T-helper 1 cell (primary cell): Measurements from ENCODE around the gene MSGN1.

Source experiments
- DNase-seq, 5 donors: peaks; one replicate each; pipeline ENCODE4 v3.0.0-alpha.2; 2012 to 2020
- total RNA-seq, 4 donors: gene quantifications; one replicate each; lab custom pipeline; 2026; lab: John Stamatoyannopoulos, UW

The MSGN1 gene, protein sequence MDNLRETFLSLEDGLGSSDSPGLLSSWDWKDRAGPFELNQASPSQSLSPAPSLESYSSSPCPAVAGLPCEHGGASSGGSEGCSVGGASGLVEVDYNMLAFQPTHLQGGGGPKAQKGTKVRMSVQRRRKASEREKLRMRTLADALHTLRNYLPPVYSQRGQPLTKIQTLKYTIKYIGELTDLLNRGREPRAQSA
- 0 reads per million in 4 donors for total RNA-seq

DNA sequence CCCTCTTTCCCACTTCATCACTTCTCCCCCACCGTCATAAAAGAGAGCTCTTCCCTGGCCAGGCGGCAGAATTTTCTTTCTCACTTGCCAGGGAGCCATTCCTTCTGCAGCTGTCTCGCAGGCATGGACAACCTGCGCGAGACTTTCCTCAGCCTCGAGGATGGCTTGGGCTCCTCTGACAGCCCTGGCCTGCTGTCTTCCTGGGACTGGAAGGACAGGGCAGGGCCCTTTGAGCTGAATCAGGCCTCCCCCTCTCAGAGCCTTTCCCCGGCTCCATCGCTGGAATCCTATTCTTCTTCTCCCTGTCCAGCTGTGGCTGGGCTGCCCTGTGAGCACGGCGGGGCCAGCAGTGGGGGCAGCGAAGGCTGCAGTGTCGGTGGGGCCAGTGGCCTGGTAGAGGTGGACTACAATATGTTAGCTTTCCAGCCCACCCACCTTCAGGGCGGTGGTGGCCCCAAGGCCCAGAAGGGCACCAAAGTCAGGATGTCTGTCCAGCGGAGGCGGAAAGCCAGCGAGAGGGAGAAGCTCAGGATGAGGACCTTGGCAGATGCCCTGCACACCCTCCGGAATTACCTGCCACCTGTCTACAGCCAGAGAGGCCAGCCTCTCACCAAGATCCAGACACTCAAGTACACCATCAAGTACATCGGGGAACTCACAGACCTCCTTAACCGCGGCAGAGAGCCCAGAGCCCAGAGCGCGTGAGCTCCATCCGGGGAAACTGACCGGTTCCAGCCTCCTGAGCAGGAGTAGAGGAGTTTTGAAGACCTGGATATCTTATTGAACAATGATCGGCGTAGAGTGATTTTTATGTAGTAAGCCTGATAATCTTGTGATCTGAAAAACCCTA lies at the start of gene MSGN1:
Gene MSGN1, plus strand, starts transcription at position 65 of the 850 bp plus-strand sequence. Its CDS starts 59 bp downstream, at position 124.
- DNase-seq = no peak

DNA sequence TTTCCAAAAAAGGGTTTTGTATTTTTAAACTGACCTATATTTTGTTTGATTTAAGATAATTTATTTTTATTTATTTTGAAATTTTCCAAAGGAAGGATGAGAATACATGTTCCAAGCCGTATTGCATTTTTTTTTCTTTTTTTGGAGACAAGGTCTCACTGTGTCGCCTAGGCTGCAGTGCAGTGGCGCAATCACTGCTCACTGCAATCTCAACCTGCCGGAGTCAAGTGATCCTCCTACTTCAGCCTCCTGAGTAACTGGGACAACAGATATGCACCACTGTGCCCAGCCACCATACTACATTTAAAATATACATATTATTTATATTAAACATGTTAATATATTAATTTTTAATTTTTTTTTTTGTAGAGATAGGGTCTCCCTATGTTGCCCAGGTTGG lies 47.4 kb upstream of the MSGN1 start:
- no peak for DNase-seq

DNA sequence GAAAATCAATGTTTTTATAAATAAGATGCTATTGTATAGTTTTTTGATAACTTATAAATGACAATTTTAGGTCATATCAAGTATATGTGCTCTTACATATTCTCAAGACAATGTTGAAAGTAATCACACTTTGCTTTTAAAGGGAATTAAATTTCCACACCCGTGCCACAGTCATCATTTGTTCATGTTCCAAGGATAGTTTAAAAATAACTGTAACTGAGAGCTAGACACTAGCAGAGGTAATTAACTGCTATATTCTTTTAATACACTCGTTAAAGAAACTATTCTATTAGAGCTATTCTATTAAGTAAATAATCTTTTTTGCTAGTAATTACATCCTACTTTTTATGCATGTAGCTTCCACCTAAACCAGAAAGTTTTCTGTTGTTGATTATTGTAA lies 44.3 kb upstream of the MSGN1 start:
- no peak for DNase-seq

DNA sequence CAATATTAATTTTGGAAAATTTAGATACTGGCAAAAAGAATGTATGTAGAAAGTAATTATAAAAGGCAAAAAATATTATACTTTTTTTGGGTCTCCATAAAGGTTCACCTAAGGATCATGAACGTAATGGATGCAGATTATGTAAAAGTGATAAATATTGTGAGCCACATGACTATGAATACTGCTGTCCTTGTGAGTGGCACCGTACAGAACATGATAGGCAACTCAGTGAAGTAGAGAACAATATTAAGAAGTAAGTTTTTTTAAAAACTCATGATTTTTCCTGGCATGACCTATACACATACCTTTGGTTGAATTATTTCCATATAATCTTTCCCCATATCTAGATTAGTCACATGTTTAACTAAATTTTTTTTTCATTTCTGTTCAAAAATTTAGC lies 43.7 kb upstream of the MSGN1 start:
- no peak for DNase-seq

DNA sequence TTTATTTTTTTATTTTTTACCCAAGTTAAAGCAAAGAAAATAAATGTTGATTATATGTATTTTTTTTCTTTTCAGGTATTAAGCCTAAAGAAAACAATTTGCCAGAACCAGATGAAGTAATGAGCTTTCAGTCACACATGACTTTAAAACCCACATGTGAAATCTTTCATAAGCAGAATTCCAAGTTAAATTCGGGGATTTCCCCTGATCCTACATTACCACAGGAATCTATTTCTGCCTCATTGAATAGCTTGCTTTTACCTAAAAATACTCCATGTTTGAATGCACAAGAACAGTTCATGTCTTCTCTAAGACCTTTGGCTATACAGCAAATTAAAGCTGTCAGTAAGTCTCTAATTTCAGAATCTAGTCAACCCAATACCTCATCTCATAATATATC lies 35.7 kb upstream of the MSGN1 start:
- DNase-seq = no peak

DNA sequence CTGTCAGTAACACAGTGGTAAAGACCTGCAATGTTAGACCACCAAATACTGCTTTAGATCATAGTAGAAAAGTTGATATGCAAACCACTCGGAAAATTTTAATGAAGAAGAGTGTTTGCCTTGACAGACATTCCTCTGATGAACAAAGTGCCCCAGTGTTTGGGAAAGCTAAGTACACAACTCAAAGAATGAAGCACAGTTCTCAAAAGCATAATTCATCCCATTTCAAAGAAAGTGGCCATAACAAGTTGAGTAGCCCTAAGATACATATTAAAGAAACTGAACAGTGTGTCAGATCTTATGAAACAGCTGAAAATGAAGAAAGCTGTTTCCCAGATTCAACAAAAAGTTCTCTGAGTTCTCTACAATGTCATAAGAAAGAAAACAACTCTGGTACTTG lies 34.8 kb upstream of the MSGN1 start:
- no peak for DNase-seq

DNA sequence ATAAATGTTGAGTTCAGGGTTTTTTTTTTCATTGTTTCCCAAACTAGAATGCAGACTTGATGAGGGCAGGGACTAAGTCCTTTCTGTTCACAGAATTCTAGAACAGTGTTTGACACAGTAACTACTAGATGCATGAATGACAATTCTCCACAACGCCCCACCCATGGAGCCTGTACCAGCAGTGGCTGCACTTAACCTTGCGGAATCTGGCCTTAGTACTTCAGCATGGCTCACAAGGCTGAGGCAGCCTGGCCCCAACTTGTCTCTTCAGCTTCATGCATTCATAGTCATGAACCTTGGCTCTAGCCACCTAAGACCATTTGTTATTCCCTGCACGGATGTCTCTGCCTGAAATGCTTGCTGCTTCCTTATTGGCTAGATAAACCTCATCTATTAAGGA lies 29.5 kb upstream of the MSGN1 start:
- DNase-seq = no peak

DNA sequence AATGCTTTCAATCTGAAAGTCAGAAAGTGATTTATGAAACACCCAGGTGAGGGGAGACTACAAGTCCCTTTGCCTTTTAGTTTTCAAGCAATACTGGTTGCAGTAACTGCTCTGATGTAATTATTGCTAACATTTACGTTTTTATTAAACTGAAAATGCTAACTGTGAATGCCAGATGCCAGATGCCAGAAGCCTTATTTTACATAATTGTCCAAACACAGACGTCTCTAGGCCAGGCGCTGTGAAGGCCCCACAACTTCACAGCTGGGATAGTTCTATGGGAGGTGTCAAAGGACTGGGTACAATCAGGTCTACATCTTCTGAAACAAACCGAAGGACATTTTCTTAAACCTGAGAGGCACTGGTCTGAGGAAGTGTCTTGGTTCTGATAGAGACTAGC lies 27.5 kb upstream of the MSGN1 start:
- no peak for DNase-seq

DNA sequence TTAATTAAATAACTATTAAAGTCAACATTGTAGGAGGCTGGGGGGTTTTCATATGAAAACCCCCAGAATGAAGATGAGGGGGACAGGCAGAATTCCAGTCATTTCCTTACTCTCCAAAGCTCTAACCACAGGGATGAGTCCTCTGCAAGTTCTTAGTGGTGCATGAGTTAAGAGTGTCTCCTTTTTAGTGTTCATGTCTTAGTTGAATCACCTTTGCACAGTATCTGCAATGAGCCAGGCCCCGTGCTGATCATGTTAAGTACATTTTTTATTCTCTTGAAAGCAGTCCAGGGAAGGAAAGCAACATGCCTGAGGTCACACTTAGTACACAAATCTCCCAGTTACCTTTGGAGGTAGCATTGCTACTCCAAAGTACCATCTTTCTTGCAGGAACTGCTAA lies 25.7 kb upstream of the MSGN1 start:
- DNase-seq = no peak

DNA sequence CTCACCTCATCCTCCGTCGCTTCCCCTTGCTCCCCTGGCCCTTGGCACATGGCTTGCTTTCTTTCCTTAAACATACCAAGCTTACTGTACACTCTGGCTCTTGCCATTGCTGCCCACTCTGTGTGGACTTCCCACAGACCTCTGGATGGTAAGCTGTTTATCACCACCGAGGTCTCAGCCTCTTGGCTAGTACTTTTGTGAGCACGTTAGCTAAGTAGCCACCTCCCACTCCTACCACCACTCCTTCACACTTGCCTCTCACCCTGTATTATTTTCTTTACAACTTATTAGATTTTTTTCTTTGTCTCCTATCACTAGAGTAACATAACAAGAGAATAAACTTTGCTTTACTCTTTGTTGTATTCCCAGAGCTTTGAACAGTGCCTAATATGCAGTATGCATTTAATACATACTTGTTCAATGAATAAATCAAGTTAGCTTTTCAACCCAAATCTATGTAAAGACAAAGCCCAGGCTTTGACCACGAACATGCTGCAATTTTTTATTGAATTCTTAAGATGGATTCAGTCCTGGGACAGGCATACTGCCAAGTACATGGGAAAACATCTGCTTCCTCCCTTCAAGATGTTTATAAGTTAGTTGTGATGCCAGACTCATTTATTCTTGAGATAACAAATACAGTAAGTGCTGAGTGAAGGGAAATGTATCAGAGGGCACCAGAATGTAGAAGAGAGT lies 25.0 kb upstream of the MSGN1 start:
- no peak for DNase-seq

DNA sequence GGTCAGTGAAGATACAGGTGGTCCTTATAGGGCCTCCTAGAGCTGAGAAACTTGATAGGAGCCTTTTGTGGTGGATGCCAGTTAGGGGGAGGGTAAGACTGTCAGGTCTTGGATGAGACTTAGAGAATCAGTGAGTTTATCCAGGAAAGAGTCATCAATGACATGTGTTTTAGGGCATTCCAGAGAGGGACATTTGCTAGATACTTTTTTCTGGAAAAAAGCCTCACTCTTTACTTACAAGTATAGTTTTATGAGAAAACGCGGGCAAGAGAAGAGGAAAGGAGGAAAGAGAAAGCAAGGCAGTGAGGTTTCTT lies 24.5 kb upstream of the MSGN1 start:
- DNase-seq = no peak

DNA sequence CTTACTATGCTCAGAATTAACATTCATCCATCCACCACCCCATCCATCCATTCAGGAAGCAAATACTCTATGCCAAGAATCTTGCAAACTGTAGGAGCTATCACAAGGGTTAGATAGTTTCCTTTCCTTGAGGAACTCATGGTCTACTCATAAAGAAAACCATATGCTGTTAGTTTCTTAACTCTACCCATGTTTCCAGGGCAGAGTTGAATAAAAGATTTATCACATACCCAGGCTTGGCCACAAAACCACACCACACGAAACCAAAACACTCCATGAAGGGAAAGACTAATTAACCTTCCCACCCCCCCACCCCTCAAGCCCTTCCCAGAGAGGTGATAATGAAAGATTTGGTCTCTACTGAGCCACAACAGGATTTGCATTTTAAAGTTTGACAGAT lies 23.7 kb upstream of the MSGN1 start:
- DNase-seq = no peak

DNA sequence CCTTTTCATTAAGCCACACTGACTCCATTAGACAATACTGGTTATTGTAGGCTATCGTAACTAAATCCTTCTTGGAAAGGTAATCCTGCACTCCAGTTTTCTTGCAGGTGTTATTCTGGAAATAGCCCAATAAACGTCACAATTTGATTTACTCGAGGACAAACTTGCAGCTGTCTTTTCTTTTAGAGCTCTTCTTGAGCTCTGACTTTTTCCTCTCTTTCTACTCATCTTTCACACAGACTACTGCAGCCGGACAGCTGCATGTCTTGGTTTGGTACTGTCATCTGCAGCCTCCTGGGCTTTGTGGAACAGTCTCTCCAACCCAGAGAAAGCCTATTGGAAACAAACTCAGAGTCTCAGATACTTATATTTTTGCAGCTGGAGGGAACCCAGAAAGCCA lies 23.0 kb upstream of the MSGN1 start:
- DNase-seq = no peak

DNA sequence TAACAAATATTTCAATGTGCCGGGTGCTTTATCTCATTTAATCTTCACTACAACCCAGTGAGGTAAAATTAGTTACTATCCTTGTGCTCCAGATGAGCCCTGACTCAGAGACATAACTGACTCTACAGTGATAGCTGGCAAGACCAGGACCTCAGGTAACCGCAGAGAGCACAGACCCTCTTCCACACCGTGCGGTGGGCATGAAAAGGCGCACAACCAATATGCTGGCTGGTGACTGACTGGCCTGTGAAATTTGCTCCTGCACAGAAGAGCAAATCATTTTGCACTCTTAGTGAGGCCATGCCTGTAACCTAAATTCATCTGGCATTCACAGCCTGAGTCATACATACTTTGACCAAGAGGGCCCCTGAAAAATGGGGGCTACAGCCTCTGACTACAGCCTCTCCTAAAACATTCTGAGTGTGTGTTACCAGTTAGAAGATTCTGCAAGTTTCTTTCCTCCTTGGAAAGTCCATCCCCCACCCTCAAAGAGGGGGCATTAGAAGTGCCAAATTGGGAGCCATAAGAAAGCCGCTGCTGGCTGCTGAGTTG lies 22.4 kb upstream of the MSGN1 start:
- DNase-seq = no peak

DNA sequence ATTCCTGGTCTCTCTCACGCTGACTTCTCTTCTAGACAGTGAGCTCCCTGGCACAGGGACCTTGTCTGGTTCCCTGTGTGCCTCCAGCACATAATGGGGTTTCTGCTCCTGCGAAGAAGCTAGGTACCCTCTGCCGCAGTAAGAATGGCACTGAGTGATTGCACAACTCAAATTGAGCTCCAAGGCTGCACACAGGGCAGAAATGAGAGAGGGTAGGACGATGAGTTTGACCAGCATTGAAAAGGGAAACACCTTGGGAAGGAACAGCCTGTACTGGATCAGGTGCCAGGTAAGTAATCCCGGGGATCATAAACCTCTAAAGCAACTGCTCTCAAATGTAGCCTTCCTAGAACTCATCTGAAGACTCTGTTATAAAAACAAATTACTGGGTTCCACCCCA lies 21.0 kb upstream of the MSGN1 start:
- DNase-seq = no peak

DNA sequence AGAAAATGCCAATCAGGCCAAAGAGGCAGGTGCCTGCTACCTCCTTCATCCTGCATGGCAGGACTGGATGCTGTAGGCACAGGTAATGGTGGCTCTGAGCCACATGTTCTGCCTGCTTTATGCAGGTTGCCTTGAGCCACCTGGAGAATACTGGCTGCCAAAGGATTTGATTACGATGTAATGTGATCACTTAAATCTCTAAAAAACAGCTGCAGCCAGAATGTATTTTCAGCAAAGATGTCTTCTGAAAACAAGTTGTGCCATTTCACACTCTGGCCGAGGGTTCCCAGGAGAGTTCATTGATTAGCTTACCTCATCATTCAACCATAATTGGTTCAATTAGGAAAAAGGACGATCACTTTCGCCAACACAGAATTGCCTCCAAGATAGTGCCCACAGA lies 17.9 kb upstream of the MSGN1 start:
- no peak for DNase-seq

DNA sequence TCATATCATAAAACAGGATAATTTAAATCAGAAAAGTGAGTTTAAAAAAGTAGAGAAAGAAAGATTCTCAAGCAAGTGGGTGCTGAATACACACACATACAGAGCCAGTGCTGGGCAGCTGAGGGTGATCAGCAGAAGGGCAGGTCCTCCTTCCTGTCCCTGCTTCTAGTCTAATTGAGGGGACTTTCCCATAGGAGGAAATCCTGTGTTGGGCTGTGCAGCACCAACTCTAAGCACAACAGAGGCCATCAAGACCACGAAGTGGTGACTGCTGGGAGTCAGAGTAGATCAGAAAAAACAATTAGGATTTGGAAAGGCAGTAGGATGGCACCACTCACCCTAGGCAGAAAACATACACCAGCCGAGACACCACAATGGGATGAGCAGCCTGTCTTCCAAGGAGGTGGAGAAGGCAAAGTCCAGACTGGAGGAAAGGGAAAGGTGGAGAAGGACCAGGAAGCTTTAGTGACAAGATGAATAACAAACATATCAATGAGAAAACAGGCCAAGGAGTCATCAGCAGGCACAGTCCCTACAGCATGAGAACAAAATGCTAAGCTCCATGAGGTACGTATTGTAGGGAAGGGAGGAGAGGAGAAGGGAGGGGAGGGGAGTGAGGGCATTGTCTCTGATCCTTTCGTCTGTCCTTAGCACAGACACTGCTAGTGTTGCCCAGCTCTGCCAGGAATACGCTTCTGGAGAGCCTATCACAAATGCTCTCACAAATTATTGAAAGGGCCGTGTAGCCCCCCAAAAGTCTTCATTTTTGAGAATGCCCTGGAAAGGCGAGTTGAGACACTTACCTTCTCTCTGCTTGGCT lies 16.7 kb upstream of the MSGN1 start:
- DNase-seq = no peak

DNA sequence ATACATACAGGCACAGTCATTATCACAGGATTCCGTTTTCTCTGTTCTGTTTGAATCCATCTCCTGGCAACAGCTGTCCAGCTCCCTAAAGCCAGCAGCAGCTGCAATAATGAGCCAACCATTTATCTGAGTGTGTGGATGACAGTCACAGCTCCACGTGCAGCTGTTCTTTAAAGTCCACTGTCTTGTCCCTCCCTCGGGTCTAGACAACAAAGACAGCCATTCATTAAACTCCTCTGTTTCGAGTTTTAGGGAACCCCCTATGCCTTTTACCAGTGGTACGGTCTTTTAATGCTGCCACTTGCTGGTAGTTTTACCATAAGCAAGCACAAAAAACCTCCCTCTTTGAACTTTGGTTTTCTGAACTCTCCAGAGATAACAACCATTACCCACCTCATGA lies 16.0 kb upstream of the MSGN1 start:
- DNase-seq = no peak

DNA sequence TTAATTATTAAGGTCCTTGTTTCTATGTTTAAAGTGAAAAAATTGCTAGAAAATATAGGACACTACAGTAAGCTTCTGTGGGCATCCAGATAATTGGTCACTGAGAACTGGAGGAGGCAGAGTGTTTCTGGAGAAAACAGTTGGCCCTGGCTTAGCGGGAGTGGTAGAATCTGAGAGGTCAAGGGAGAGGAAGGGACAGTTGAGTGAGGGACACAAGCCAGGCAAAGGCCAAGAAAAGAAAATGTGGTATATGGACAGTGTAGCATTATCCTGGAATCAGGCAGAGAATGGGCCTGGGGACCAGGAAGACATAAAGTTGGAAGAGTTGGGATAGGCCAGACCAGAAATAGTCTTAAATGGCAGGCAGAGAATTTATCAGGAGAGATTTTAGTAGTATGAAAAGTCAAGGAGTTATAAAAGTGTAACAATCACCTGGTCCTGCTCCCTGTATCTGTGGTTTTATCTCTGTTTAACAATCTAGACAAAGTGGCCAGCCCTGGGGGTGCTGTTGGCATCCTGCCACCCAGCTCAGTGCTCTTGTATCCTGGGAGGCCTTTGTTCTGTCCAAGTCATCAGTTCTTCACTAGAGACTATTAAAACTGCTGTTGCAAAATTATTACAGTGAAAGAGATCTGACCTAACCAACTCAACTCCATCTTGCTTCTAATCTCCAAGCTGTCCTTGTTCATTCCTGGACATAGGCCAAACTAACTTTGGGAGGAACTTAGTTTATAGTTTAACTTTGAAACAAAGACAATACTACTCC lies 15.4 kb upstream of the MSGN1 start:
- DNase-seq = no peak

DNA sequence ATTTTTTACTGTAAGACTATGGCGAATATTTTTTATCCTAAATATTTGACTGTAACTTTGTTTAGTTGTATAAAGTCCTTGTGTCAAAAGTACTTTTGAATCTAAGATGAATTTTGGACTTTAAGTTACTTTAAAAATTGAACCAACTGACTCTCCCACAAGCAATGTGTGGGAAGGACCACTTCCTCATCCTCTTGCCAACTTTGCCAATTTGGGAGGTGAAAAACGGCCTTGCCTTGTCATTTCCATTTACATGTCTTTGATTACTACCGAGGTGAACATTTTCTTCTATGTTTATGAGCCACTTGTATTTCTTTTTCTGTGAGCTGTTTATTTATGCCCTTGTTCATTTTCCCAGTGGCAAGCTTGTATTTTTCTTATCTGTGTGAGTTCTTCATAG lies 12.8 kb upstream of the MSGN1 start:
- DNase-seq = no peak

DNA sequence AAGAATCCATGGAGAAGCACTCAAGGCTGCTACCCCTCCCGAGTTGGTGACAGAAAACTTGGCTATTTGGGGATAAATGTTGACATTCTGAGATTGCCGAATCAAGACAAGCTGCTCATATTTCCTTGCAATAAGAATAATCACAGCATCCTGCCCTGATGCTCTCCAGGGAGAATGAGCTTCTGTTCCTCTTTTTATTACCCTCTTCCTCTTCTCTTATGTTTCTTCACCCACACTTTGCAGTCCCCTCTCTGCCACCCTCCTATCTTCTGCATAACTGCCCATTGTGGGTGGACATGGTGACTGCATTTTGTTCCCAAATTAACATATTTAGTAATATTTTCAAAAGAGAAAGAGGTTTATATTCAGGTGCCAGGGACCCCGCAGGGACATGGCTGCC lies 11.9 kb upstream of the MSGN1 start:
- no peak for DNase-seq

DNA sequence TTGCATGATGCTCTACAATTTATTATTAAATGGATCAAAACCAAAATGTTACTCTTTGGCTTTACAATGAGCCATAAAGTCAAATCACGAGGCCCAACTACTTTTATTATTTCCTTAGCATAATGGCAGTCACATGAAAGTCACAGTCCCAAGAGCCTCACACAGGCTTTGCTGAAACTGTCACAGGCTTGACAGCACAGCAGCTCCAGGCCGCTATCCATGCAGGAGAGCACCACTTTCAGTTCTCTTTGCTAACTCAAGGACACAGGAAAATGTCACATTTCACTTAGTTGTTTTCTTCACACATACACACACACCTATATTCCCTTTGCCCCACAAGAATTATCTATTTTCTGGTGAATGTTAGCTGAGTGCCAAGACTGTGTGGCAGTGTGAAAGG lies 11.1 kb upstream of the MSGN1 start:
- DNase-seq = no peak
